Esophagus muscularis mucosa (tissue), 4 donors: Measurements from ENCODE around the gene SLC4A11.

ENCODE experiments used
- CTCF ChIP-seq, 3 experiments: fragments of 200-600 bp in 2 of 3; fragments of 450-650 bp in 1 of 3; sonication (generic) in 2 of 3; IDR thresholded peaks; one replicate each; pipeline ENCODE4 v1.5.1; 2017 to 2019; ENCODE audit warnings: antibody characterized with exemption in 3 of 3, mild to moderate bottlenecking in 2 of 3, moderate library complexity in 1 of 3
- EP300 ChIP-seq: sonication (generic); formaldehyde crosslinking; IDR thresholded peaks from one replicate; pipeline ENCODE4 v1.6.1; 2017; ENCODE audit warnings: antibody characterized with exemption
- POLR2A ChIP-seq: fragments of 450-650 bp; IDR thresholded peaks from one replicate; pipeline ENCODE4 v1.6.1; 2017; ENCODE audit warnings: antibody characterized with exemption, moderate library complexity, mild to moderate bottlenecking, low read depth

GRCh38 chr20:3248993-3249347 lies 10.0 kb upstream of the SLC4A11 start:
- TF ChIP-seq CTCF (IDR thresholded peaks at IDR 0.05), result no peak
- TF ChIP-seq POLR2A, result no peak
- no peak for TF ChIP-seq EP300
